HG02759 (cell line): ENCODE results near the gene BCAT1.

Source experiments
- ATAC-seq: cut with Tn5 transposase; IDR thresholded peaks from one replicate; pipeline ENCODE4 v1.9.1; 2021; ENCODE audit warnings: mild to moderate bottlenecking, moderate library complexity; ENCODE audit not compliant: unreplicated experiment

BCAT1 gene

DNA sequence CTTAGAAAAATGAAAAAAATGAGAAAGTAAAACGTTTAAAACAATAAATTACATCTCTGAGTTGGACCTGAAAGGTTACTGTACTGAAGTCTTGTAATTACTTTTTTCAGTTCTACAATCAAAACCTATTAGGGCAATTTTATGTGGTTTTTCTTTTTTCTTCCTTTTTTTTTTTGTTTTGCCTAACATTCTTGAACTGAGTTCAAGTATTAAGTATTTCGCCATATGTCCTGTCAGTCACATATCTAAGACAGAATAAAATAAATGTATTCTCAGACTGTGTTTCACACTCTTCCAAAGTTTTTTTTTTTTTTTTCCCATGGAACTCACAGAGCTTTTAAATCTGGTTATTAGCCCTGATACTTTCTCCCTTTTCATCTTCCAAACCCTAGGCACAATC lies 172.0 kb downstream of the BCAT1 start:
- no peak for ATAC-seq

DNA sequence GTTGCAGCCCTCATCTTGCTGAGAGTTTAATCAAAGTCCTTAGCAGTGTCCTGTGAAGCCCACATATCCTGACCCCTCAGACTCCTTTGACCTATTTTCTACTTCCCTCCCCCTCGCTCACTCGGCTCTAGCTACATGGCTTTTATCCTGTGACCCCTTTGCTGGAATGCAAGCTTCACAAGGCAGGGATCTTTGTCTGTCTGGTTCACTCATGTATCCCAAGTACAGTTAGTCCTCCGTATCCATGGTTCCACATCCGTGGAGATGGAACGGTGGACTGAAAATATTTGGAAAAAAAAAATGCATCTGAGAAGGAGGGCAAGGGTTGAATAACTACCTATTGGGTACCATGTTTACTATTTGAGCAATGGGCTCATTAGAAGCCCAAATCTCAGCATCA lies 173.8 kb downstream of the BCAT1 start:
- ATAC-seq = no peak

DNA sequence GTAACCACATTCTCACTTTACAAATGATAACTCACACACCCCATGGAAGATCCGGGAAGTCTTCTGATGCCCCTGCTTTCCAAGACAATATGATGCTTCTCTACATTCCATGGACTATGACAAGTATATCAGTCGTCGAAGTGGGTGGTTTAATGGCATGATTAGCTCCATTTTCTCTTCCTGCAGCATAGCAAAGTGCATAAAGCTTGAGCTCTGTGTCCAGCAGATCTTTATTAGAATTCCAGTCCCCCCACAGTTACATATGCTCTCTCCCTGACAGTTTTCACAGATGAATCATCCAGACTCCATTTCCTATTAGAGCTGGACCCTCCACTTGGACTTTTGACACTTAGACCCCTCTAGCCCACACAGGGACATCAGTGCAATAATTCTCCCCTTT lies 174.9 kb downstream of the BCAT1 start:
- ATAC-seq = no peak

DNA sequence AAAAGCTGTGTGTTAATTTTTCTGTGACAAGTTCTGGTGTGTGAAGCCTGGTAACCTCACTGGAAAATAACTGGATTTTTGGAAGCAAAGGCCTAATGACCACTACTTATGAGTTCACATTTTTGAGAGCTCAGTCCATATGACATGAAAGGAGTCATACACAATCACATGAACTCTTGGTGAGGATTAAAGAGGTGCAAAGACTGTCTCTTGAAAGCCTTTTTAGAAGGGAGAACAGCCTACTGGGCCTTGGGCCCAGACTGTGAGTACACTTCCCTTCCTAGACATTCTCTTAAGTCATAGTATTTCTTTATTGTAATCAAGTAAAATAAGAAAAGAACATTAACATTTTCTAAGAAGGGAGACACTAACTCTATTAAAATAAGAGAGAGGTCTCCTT lies 176.1 kb downstream of the BCAT1 start:
- no peak for ATAC-seq

DNA sequence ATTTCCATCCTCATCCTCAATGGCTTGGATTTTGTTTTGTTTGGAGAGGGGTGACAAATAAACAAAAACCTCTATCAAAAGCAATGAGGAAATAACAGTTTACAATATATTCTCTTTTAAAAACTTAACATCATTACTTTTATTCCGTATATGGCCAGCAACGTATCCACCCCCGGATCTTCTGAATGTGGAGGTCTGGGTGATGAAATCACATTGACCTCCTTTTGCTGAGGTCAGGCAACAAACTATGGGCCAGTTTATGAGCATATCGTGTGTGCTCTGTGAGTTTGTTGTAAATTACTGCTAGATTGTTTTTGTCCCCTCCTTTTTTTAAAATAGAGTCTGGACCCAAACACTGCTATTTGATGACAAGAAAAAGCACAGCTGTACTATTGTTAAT lies 178.1 kb downstream of the BCAT1 start:
- no peak for ATAC-seq

DNA sequence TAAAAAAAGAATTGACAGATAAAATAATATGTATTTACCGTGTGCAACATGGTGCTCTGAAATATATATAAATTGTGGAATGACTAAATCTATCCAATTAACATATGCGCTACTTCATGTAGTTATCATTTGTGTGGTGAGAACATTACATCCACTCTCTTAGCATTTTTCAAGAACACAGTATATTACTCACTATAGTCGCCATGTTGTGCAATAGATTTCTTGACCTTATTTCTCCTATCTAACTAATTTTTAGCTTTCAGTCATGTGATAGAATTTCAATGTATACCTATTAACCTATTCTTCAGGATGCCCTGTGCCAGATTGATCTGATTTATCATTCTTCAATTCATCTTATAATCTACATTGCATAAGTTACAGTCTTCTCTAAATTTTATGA lies 178.6 kb downstream of the BCAT1 start:
- ATAC-seq = no peak

DNA sequence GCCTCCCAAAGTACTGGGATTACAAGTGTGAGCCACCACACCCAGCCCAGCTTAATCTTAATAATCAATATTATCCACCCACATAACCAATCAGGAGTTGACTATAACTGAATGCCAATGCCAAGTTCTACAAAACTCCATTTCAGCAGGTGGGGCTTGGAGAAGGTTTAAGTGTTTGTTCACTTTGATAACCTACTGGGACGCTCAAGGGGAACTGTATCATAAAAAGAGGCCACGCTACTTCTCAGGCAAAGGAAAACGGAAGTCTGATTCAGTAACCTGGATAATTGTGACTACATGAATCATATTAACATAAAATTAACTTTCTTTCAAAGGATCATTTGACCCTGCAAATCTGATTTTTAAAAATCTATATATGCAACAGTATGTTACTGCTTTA lies 179.2 kb downstream of the BCAT1 start:
- no peak for ATAC-seq

DNA sequence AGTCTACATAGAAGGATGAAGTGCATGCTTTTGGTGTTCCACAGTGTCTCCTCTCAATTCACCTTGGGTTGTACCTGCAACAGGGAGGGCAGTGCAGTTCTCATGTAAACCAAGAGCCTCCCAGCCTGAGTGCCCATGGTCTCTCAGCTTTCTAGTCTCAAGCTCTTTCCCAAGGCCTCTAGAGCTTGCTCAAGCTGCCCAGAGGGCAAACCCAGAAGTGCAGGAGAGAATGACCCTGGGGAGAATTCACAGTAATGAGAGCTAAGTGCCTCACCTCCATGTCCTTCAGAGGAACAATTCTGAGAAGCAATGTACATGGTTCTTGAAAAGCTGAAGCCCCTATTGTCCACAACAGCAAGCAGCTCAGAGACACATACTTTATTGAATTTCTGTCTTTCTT lies 180.5 kb downstream of the BCAT1 start:
- no peak for ATAC-seq

DNA sequence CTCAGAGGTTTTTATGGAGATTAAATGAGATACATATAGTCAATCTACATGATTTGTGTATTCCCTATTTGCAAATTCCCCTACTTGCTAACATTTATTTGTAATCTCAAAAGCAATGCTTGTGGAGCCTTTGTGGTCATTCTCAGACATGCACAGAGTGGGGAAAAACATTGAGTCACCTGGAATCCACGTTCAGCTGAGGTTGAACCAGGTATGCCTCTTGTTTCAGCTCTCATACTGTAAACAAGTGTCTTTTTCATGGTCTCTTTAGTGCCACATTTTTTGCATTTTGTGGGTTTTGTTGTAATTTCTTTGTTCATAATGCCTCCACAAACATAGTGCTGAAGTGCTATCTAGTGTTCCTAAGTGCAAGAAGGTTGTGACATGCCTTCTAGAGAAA lies 181.9 kb downstream of the BCAT1 start:
- ATAC-seq = no peak

DNA sequence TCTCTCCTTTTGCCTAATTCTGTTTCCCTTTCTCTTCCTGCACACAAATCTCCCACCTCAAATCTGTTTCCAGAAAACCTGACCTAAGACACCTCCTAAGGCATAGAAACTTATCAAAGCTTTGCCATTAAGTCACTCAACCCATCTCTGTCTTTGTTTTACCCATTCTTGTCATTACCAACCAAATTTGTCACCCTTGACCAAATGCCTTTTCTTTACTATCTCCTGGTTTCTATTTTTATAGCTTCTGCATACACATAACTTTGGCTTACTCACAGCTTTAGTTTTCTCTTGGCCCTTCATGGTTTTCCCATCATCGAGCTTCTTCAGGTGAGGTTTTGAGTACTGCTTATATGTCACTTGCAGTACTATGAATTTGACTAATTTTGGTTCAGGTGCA lies 184.2 kb downstream of the BCAT1 start:
- no peak for ATAC-seq

DNA sequence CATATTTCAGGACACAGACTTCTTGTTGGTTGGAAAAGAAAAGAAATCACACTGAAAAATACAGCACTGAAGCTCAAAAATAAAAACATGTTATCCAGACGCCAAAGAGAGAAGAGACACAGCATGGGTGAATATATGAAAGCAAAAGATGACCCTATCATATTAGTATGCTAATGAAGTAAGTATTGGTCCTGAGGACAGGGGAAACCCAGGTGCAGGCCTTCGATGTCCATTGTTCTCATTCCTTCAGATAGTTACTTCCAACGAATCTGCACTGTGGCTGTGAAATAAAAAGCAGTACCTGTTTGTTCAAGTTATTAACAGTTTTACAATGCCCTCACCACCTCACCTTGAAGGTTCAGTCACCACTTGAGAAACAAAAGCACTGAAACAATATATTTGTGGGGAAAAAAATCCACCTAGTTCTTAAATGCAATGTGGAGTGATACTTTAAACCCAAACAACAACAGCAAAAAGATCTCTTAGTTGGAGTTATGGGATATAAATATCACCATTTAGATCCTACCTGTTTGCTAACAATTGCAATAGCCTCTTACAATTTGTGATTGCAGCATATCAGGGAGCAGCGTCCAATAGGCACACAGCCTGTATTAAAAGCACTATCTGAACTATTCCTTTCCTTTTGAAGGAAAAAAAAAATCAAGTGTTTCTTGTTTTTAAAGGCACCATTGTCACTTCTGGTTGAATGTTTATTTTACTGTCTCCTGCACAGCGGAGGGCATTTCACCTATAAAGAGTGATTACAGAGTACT lies 188.1 kb downstream of the BCAT1 start:
- no peak for ATAC-seq

DNA sequence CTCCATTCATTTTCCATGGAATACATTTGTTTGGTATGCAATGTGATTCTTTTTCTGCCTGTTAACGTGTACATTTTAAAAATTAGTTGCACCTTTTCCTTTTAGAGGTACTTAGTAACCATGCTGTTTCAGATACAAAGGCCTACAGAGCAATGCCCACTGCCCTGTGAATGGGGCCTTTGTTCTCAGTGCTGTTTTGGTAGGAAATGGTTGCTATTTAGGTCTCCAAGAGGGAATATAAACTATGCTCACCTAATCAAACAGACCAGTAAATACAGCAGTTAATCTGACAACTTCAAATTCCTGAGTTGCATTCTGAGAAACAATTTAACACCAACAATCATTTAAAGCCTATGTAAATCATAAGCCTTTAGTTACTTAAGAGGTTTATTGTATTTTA lies 188.7 kb downstream of the BCAT1 start:
- ATAC-seq = no peak
